ENCODE results near the gene MXRA7.
A peak's percentile ranks its signal among the peaks of the same experiment; 100 is the strongest.

Gene MXRA7

GRCh38 chr17:76735006-76735405, 24.2 kb upstream of the MXRA7 start:
- H2AK5ac ChIP-seq (ENCODE audit: low read depth, low read length) = no peak overlapping the region
- H3K27ac ChIP-seq (replicated peaks; ENCODE audit: low read length) = no peak overlapping the region
- peaks cover 8 to 26% of the 10 kb centered on the region in 2 donors for H3K4me1 ChIP-seq (ENCODE audit: control insufficient read depth in 2 of 2, insufficient read depth in 1 of 2, low read depth in 1 of 2, low read length in 2 of 2)
- H3K27me3 ChIP-seq (ENCODE audit: control insufficient read depth in 3 of 3, insufficient read depth in 3 of 3, low read depth in 1 of 3, low read length in 3 of 3) = no peaks in the 10 kb centered on the region
- no peak overlapping the region for H4K91ac ChIP-seq (ENCODE audit: low read depth, low read length, poor library complexity)
- H3K36me3 ChIP-seq (replicated peaks in 1 of 2; ENCODE audit: control insufficient read depth in 2 of 2, insufficient read depth in 2 of 2, low read length in 2 of 2) = peaks cover 16 to 59% of the 10 kb centered on the region in 2 donors
- no peak overlapping the region for H3K14ac ChIP-seq (ENCODE audit: low read length)
- H2BK120ac ChIP-seq (ENCODE audit: low read depth, low read length) = no peak overlapping the region
- H4K8ac ChIP-seq (ENCODE audit: low read depth, low read length) = no peak overlapping the region
- H3K4me3 ChIP-seq (ENCODE audit: low read length in 2 of 2) = peak overlapping the region; percentile 51 to 89
- no peak overlapping the region for H2BK5ac ChIP-seq (ENCODE audit: low read length)
- no peak overlapping the region for H2BK12ac ChIP-seq (ENCODE audit: low read length)
- H3K9me3 ChIP-seq (replicated peaks in 1 of 2; ENCODE audit: control insufficient read depth in 2 of 2, insufficient read depth in 1 of 2, low read depth in 1 of 2, low read length in 2 of 2) = no peaks in the 10 kb centered on the region
- no peak overlapping the region for H3K18ac ChIP-seq (ENCODE audit: low read length)
- H3K4me2 ChIP-seq (ENCODE audit: insufficient read depth, low read length, poor library complexity, severe bottlenecking) = peak overlapping the region; percentile 54
- peaks cover 5% of the 10 kb centered on the region for H3K79me1 ChIP-seq (ENCODE audit: low read depth, low read length)
- H3K23ac ChIP-seq (ENCODE audit: low read depth, low read length, poor library complexity) = no peak overlapping the region
- H2AFZ ChIP-seq (ENCODE audit: low read length) = no peak overlapping the region
- no CpG with 5 or more reads among the region's 5 CpGs for WGBS, 2 donors (ENCODE audit: extremely low coverage in 2 of 2, insufficient read length in 2 of 2, insufficient replicate concordance in 1 of 2)
- H2BK15ac ChIP-seq (ENCODE audit: low read length) = no peak overlapping the region
- no peak for DNase-seq (ENCODE audit: low spot score)
- H3K9ac ChIP-seq (ENCODE audit: low read depth, low read length, poor library complexity) = no peak overlapping the region
- no peak overlapping the region for H3K4ac ChIP-seq (ENCODE audit: low read length)

DNA sequence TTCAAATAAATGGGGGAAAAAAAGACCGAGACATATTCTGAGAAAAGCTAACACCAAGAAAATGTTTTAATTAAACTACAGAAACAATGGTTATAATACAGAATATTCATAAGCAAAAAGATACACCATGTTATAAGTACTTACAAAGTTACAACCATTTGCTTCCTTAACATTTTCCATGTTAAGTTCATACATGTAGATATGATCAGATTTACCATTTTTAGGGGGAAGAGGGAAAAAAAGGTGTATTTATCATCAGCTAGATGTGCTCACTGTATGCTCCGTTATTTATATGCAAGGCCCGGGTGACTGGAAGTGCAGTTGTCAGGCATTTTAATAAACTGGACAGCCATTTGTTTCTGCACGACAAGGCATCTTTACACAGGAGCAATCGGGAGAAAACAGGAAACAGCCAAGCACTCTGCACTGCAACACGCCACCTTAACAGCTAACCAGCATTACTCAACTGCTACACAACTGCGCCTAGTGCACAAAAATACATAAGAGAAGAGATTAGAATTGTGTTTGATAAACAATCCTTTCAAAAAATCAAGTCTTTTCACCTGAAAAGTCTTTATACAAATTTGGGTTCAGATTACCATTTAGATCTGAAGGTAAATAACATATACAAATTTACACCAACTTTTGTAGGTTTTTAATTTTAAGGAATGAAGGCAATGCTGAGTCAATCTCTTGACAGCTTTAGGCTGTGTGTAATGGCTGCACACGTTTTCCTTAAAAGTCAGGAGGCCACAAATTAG, 23.5 kb upstream of the MXRA7 start:
- Histone ChIP-seq H3K27ac (replicated peaks; ENCODE audit: low read length) (no peak overlapping the region), H3K14ac (ENCODE audit: low read length) (no peak overlapping the region), H3K9ac (ENCODE audit: low read depth, low read length, poor library complexity) (no peak overlapping the region), H3K4me1 (ENCODE audit: control insufficient read depth in 2 of 2, insufficient read depth in 1 of 2, low read depth in 1 of 2, low read length in 2 of 2) (peaks cover 8 to 26% of the 10 kb centered on the region in 2 donors), H3K18ac (ENCODE audit: low read length) (no peak overlapping the region), H4K91ac (ENCODE audit: low read depth, low read length, poor library complexity) (no peak overlapping the region), H2BK120ac (ENCODE audit: low read depth, low read length) (no peak overlapping the region), H3K4me3 (ENCODE audit: low read length in 2 of 2) (peak overlapping the region; percentile 42 to 89), H2BK12ac (ENCODE audit: low read length) (no peak overlapping the region), H3K79me1 (ENCODE audit: low read depth, low read length) (peaks cover 5% of the 10 kb centered on the region), H3K4me2 (ENCODE audit: insufficient read depth, low read length, poor library complexity, severe bottlenecking) (peak overlapping the region; percentile 29), H3K9me3 (replicated peaks in 1 of 2; ENCODE audit: control insufficient read depth in 2 of 2, insufficient read depth in 1 of 2, low read depth in 1 of 2, low read length in 2 of 2) (no peaks in the 10 kb centered on the region), H3K23ac (ENCODE audit: low read depth, low read length, poor library complexity) (no peak overlapping the region), H2AK5ac (ENCODE audit: low read depth, low read length) (no peak overlapping the region), H4K8ac (ENCODE audit: low read depth, low read length) (no peak overlapping the region), H3K4ac (ENCODE audit: low read length) (no peak overlapping the region), H2BK15ac (ENCODE audit: low read length) (no peak overlapping the region), H3K36me3 (replicated peaks in 1 of 2; ENCODE audit: control insufficient read depth in 2 of 2, insufficient read depth in 2 of 2, low read length in 2 of 2) (peaks cover 17 to 65% of the 10 kb centered on the region in 2 donors), H2BK5ac (ENCODE audit: low read length) (no peak overlapping the region), H2AFZ (ENCODE audit: low read length) (no peak overlapping the region), H3K27me3 (ENCODE audit: control insufficient read depth in 3 of 3, insufficient read depth in 3 of 3, low read depth in 1 of 3, low read length in 3 of 3) (no peaks in the 10 kb centered on the region)
- DNase-seq (ENCODE audit: low spot score) = no peak
- no CpG with 5 or more reads among the region's 8 CpGs for WGBS, 2 donors (ENCODE audit: extremely low coverage in 2 of 2, insufficient read length in 2 of 2, insufficient replicate concordance in 1 of 2)

DNA sequence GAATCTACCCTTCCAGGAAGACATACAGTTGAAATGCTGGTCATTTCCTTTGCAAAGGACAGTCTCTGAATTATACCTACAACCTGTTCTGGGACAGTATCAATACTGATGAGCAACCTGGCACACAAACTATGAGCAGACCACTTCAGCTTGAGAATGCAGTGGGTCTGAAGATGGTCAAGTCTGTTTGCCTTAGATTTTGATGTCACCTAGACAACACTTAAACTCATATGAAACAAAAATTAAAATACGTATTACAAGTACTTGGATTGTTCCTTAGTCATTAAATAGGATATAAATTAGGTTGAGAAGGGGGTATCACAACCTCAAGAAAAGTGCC, 22.8 kb upstream of the MXRA7 start:
- H2BK15ac ChIP-seq (ENCODE audit: low read length) = no peak overlapping the region
- H3K14ac ChIP-seq (ENCODE audit: low read length) = no peak overlapping the region
- peaks cover 5% of the 10 kb centered on the region for H3K79me1 ChIP-seq (ENCODE audit: low read depth, low read length)
- no peak overlapping the region for H2AK5ac ChIP-seq (ENCODE audit: low read depth, low read length)
- WGBS, 2 donors (ENCODE audit: extremely low coverage in 2 of 2, insufficient read length in 2 of 2, insufficient replicate concordance in 1 of 2) = no CpG with 5 or more reads among the region's 1 CpG
- peaks cover 17 to 66% of the 10 kb centered on the region in 2 donors for H3K36me3 ChIP-seq (replicated peaks in 1 of 2; ENCODE audit: control insufficient read depth in 2 of 2, insufficient read depth in 2 of 2, low read length in 2 of 2)
- H3K27ac ChIP-seq (replicated peaks; ENCODE audit: low read length) = no peak overlapping the region
- H4K8ac ChIP-seq (ENCODE audit: low read depth, low read length) = no peak overlapping the region
- H3K18ac ChIP-seq (ENCODE audit: low read length) = no peak overlapping the region
- no peak overlapping the region for H3K23ac ChIP-seq (ENCODE audit: low read depth, low read length, poor library complexity)
- H3K4me3 ChIP-seq (ENCODE audit: low read length in 2 of 2) = peak overlapping the region in 1 of 2 donors; percentile 89
- DNase-seq (ENCODE audit: low spot score) = no peak
- H2BK5ac ChIP-seq (ENCODE audit: low read length) = no peak overlapping the region
- peaks cover 7 to 22% of the 10 kb centered on the region in 2 donors for H3K4me1 ChIP-seq (ENCODE audit: control insufficient read depth in 2 of 2, insufficient read depth in 1 of 2, low read depth in 1 of 2, low read length in 2 of 2)
- no peak overlapping the region for H3K4me2 ChIP-seq (ENCODE audit: insufficient read depth, low read length, poor library complexity, severe bottlenecking)
- H2BK120ac ChIP-seq (ENCODE audit: low read depth, low read length) = no peak overlapping the region
- no peaks in the 10 kb centered on the region for H3K9me3 ChIP-seq (replicated peaks in 1 of 2; ENCODE audit: control insufficient read depth in 2 of 2, insufficient read depth in 1 of 2, low read depth in 1 of 2, low read length in 2 of 2)
- H2BK12ac ChIP-seq (ENCODE audit: low read length) = no peak overlapping the region
- no peaks in the 10 kb centered on the region for H3K27me3 ChIP-seq (ENCODE audit: control insufficient read depth in 3 of 3, insufficient read depth in 3 of 3, low read depth in 1 of 3, low read length in 3 of 3)
- no peak overlapping the region for H3K9ac ChIP-seq (ENCODE audit: low read depth, low read length, poor library complexity)
- H2AFZ ChIP-seq (ENCODE audit: low read length) = no peak overlapping the region
- H3K4ac ChIP-seq (ENCODE audit: low read length) = no peak overlapping the region
- no peak overlapping the region for H4K91ac ChIP-seq (ENCODE audit: low read depth, low read length, poor library complexity)

GRCh38 chr17:76732734-76733617, 22.2 kb upstream of the MXRA7 start:
- Histone ChIP-seq H3K18ac (ENCODE audit: low read length) (no peak overlapping the region), H2BK15ac (ENCODE audit: low read length) (no peak overlapping the region), H3K79me1 (ENCODE audit: low read depth, low read length) (peaks cover 5% of the 10 kb centered on the region), H3K36me3 (replicated peaks in 1 of 2; ENCODE audit: control insufficient read depth in 2 of 2, insufficient read depth in 2 of 2, low read length in 2 of 2) (peaks cover 17 to 69% of the 10 kb centered on the region in 2 donors), H2AFZ (ENCODE audit: low read length) (no peak overlapping the region), H3K4me3 (ENCODE audit: low read length in 2 of 2) (peak overlapping the region in 1 of 2 donors; percentile 89), H3K14ac (ENCODE audit: low read length) (no peak overlapping the region), H3K4me2 (ENCODE audit: insufficient read depth, low read length, poor library complexity, severe bottlenecking) (no peak overlapping the region), H3K4me1 (ENCODE audit: control insufficient read depth in 2 of 2, insufficient read depth in 1 of 2, low read depth in 1 of 2, low read length in 2 of 2) (peaks cover 6 to 24% of the 10 kb centered on the region in 2 donors), H2AK5ac (ENCODE audit: low read depth, low read length) (no peak overlapping the region), H3K4ac (ENCODE audit: low read length) (no peak overlapping the region), H2BK120ac (ENCODE audit: low read depth, low read length) (no peak overlapping the region), H2BK5ac (ENCODE audit: low read length) (no peak overlapping the region), H2BK12ac (ENCODE audit: low read length) (no peak overlapping the region), H3K27ac (replicated peaks; ENCODE audit: low read length) (no peak overlapping the region), H4K91ac (ENCODE audit: low read depth, low read length, poor library complexity) (no peak overlapping the region), H3K27me3 (ENCODE audit: control insufficient read depth in 3 of 3, insufficient read depth in 3 of 3, low read depth in 1 of 3, low read length in 3 of 3) (no peaks in the 10 kb centered on the region), H3K9me3 (replicated peaks in 1 of 2; ENCODE audit: control insufficient read depth in 2 of 2, insufficient read depth in 1 of 2, low read depth in 1 of 2, low read length in 2 of 2) (no peaks in the 10 kb centered on the region), H3K9ac (ENCODE audit: low read depth, low read length, poor library complexity) (no peak overlapping the region), H4K8ac (ENCODE audit: low read depth, low read length) (no peak overlapping the region), H3K23ac (ENCODE audit: low read depth, low read length, poor library complexity) (no peak overlapping the region)
- no peak for DNase-seq (ENCODE audit: low spot score)
- WGBS, 2 donors (ENCODE audit: extremely low coverage in 2 of 2, insufficient read length in 2 of 2, insufficient replicate concordance in 1 of 2) = no CpG with 5 or more reads among the region's 3 CpGs
